Mesendoderm (in vitro differentiated cells): ENCODE measurements around the gene C9orf50.

ENCODE experiments used
- DNase-seq: peaks from one replicate; pipeline ENCODE4 v3.0.0; 2013
- H2AK5ac ChIP-seq: 2 replicates; pipeline ENCODE4 v1.6.1; 2013; ENCODE audit warnings: low read length, inconsistent platforms
- H2BK120ac ChIP-seq: 2 replicates; pipeline ENCODE4 v1.6.1; 2013; ENCODE audit warnings: low read depth, mild to moderate bottlenecking, low read length, moderate library complexity, mixed read lengths
- H2BK15ac ChIP-seq: replicated peaks from 2 replicates; pipeline ENCODE4 v1.6.1; 2013; ENCODE audit warnings: low read depth, mild to moderate bottlenecking, moderate library complexity
- H2BK5ac ChIP-seq: 2 replicates; pipeline ENCODE4 v1.6.1; 2013; ENCODE audit warnings: low read length, inconsistent platforms
- H3K18ac ChIP-seq: 2 replicates; pipeline ENCODE4 v1.6.1; 2013; ENCODE audit warnings: mild to moderate bottlenecking, low read length, mixed read lengths
- H3K23ac ChIP-seq: one replicate; pipeline ENCODE4 v1.6.1; 2013; ENCODE audit warnings: low read length
- H3K27ac ChIP-seq: 2 replicates; pipeline ENCODE4 v1.5.1; 2013; ENCODE audit warnings: low read depth, mild to moderate bottlenecking, inconsistent platforms, low read length, moderate library complexity
- H3K27me3 ChIP-seq: 2 replicates; pipeline ENCODE4 v1.6.1; 2013; ENCODE audit warnings: low read length, control low read depth, mild to moderate bottlenecking, inconsistent platforms; ENCODE audit not compliant: insufficient read depth, poor library complexity
- H3K36me3 ChIP-seq: 2 replicates; pipeline ENCODE4 v1.6.1; 2013; ENCODE audit warnings: low read length, inconsistent platforms; ENCODE audit not compliant: control insufficient read depth, insufficient read depth
- H3K4ac ChIP-seq: one replicate; pipeline ENCODE4 v1.6.1; 2013; ENCODE audit warnings: low read depth, mild to moderate bottlenecking, low read length, moderate library complexity
- H3K4me1 ChIP-seq: 2 replicates; pipeline ENCODE4 v1.6.1; 2013; ENCODE audit warnings: low read depth, low read length, inconsistent platforms; ENCODE audit not compliant: control insufficient read depth
- H3K4me2 ChIP-seq: 2 replicates; pipeline ENCODE4 v1.6.1; 2013; ENCODE audit warnings: low read length
- H3K4me3 ChIP-seq: 2 replicates; pipeline ENCODE4 v1.5.1; 2013; ENCODE audit warnings: mild to moderate bottlenecking, low read length
- H3K56ac ChIP-seq: one replicate; pipeline ENCODE4 v1.6.1; 2013; ENCODE audit warnings: low read length
- H3K79me1 ChIP-seq: 2 replicates; pipeline ENCODE4 v1.6.1; 2013; ENCODE audit warnings: low read length, inconsistent platforms
- H3K79me2 ChIP-seq: 2 replicates; pipeline ENCODE4 v1.6.1; 2013; ENCODE audit warnings: mild to moderate bottlenecking, low read length; ENCODE audit not compliant: control insufficient read depth, insufficient read depth
- H3K9ac ChIP-seq: 2 replicates; pipeline ENCODE4 v1.6.1; 2013; ENCODE audit warnings: low read length, inconsistent platforms
- H4K5ac ChIP-seq: one replicate; pipeline ENCODE4 v1.6.1; 2013; ENCODE audit warnings: low read length
- H4K8ac ChIP-seq: one replicate; pipeline ENCODE4 v1.6.1; 2013; ENCODE audit warnings: low read depth, mild to moderate bottlenecking, control low read depth, low read length, moderate library complexity
- whole genome bisulfite sequencing: extraction: QIAGEN DNeasy Blood & Tissue Kit; methylation state at CpG from one replicate; pipeline ENCODE4 v1.1.7; 2013; ENCODE audit warnings: low lambda C conversion rate, missing lambda C conversion rate; ENCODE audit not compliant: insufficient coverage; ENCODE audit errors: extremely low coverage; 5-methylcytosine and 5-hydroxymethylcytosine counted together

The C9orf50 gene

DNA sequence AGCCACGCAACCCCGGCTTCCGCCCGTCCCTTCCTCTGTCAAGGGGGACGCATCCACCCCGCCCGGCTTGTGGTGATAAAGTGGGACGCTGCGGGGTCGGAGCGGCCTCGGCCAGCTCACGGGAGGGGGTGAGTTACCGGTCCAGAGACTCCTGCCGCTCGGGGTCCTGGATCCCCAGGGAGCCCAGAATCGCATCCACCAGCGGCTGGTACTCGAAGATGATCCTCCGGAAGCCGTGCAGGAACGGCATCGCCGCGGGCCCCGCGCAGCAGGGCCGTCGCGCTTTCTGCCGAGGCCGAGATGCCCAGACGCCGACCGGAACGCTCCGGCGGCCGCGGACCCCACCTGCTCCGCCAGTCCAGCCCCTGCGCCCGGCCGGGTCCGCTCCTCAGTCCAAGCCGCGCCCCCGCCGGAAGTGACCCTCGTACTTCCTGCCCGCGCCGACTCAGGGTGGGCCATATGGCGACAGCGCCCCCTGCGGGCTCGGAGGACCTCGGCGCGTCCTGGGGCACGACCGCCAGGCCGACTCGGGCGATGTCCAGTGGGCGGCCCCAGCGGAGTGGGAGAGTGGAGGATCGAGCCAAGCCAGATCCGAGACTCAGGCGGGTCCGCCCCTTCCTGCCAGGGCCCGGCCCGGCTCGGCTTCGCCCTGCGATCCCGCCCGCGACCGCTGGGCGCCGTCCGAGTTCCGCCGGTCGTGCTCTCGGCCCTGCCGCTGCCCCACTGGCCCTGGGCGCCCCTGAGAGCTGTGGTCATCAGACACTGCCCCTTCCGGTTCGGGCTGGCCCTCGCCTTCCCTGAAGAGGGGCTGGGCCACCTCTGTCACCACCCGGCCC is 21.1 kb upstream of the C9orf50 start, which contains the start of gene ASB6:
Gene ASB6 (minus strand): TSS at position 402 of the 836 bp plus-strand sequence. CDS start 152 bp downstream, at position 250.
- peak within 1 kb of the TSS; percentile 93 for H3K4me3 ChIP-seq
- H3K4ac ChIP-seq, result no peak within 1 kb of the TSS
- H3K18ac ChIP-seq, result no peak within 1 kb of the TSS
- H2BK120ac ChIP-seq, result no peak within 1 kb of the TSS
- H2AK5ac ChIP-seq, result no peak within 1 kb of the TSS
- H2BK15ac ChIP-seq, result no peak within 1 kb of the TSS
- H3K9ac ChIP-seq, result peak within 1 kb of the TSS; percentile 89
- H3K36me3 ChIP-seq, result peaks cover 6% of the 10 kb centered on the region
- no peak within 1 kb of the TSS for H3K23ac ChIP-seq
- H3K56ac ChIP-seq, result peak within 1 kb of the TSS; percentile 92
- H4K5ac ChIP-seq, result no peak within 1 kb of the TSS
- H2BK5ac ChIP-seq, result no peak within 1 kb of the TSS
- no peaks in the 10 kb centered on the region for H3K27me3 ChIP-seq
- peaks cover 13% of the 10 kb centered on the region for H3K79me2 ChIP-seq
- H3K4me2 ChIP-seq, result peak within 1 kb of the TSS; percentile 88
- H4K8ac ChIP-seq, result no peak within 1 kb of the TSS
- H3K27ac ChIP-seq, result no peak within 1 kb of the TSS
- peaks cover 13% of the 10 kb centered on the region for H3K79me1 ChIP-seq
- peaks cover 3% of the 10 kb centered on the region for H3K4me1 ChIP-seq
- WGBS, result no CpG with 5 or more reads among the region's 93 CpGs
- DNase-seq, result peak; percentile 98

DNA sequence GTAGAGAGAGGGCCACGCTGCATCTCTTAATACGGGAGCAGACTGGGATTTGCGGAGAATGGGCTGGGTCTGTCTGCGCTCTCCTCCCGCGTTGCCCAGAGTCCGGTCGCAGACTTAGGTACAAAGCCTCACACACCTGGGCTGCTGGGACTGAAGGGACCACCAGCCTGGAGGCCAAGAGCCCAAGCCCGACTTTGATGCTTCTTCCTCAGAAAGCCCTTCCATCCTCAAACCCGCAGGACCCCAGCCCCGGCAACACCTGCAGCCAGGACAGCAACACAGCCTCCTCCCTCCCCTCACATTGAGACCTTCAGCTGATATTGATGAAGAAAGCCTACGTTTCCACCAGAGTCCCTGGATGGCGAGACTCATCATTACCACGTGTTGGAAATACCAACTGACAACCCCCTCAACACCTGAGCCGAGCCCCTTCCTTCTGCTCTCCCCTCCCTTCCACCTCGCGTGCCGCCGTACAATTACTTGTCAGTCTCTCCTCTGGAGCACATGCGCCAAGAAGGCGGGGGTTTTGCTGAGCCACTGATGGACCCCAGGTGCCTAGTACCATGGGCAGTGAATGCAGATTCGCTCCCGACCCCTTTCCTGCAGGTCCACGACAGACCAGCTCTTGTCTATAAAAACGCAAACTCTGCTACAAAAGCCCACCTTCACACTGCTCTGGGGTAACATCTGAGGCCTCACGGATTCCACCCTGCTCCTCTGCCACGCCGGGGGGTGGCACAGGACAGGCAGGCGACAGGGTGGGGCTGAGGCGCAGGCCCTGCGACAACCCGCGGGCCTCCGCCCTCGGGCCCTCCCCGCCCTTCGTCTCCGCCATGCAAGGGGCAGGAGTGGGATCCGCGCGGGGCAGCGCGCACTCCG is 20.2 kb upstream of the C9orf50 start:
- Histone ChIP-seq H3K36me3 (peaks cover 6% of the 10 kb centered on the region), H2AK5ac (no peak overlapping the region), H4K5ac (no peak overlapping the region), H2BK5ac (no peak overlapping the region), H3K4ac (no peak overlapping the region), H3K4me1 (peaks cover 3% of the 10 kb centered on the region), H3K18ac (no peak overlapping the region), H3K4me2 (peak overlapping the region; percentile 88), H3K27ac (no peak overlapping the region), H3K27me3 (no peaks in the 10 kb centered on the region), H4K8ac (no peak overlapping the region), H2BK15ac (no peak overlapping the region), H3K23ac (no peak overlapping the region), H3K79me1 (peaks cover 13% of the 10 kb centered on the region), H2BK120ac (no peak overlapping the region), H3K9ac (peak overlapping the region; percentile 89), H3K4me3 (peak overlapping the region; percentile 93), H3K56ac (peak overlapping the region; percentile 92), H3K79me2 (peaks cover 13% of the 10 kb centered on the region)
- no CpG with 5 or more reads among the region's 44 CpGs for WGBS
- DNase-seq, result no peak

DNA sequence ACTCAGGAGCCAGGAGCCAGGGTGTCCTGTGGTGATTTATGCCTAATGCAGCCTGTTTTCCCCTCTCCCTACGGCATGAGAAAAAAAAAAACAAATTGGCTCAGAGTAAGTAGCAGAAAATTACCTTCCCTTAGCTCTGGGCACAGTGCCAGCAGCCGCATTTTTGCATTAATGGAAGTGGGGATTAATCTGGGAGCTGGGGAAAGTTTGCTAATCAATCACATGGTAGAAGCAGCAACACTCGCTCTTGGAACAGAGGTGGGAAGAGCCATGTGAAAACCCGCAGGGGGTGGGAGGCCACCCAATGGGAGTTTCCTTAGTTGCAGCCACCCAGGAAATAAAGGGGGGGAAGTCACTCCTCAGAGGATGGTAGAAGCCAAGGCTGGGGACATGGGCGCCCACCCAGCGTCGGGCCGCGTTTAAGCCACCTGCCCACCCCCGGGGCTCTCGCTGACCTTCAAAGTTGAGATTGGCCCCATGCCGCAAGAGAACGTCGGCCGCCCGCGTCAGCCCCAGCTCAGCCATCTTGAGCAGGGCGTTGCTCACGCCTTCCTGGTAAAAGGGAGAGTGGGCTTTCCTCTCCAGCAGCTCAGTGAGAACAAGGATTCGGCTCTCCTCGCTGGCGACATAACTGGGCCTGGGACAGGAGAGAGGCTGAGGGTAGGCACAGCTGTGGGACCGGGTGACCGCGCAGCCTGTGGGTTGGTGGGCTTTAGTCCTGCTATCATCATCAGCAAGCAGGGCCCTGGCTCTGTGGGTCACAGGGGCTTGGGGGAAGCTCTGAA is 19.4 kb upstream of the C9orf50 start:
- no peak overlapping the region for H2BK120ac ChIP-seq
- no peak overlapping the region for H4K5ac ChIP-seq
- H3K36me3 ChIP-seq, result peaks cover 9% of the 10 kb centered on the region
- H3K4ac ChIP-seq, result no peak overlapping the region
- H3K23ac ChIP-seq, result no peak overlapping the region
- peaks cover 13% of the 10 kb centered on the region for H3K79me1 ChIP-seq
- DNase-seq, result no peak
- peaks cover 3% of the 10 kb centered on the region for H3K4me1 ChIP-seq
- H3K56ac ChIP-seq, result no peak overlapping the region
- H3K27me3 ChIP-seq, result no peaks in the 10 kb centered on the region
- no peak overlapping the region for H3K4me2 ChIP-seq
- no peak overlapping the region for H4K8ac ChIP-seq
- peak overlapping the region; percentile 89 for H3K9ac ChIP-seq
- H2BK5ac ChIP-seq, result no peak overlapping the region
- no peak overlapping the region for H2AK5ac ChIP-seq
- no peak overlapping the region for H3K27ac ChIP-seq
- H3K4me3 ChIP-seq, result no peak overlapping the region
- no peak overlapping the region for H3K18ac ChIP-seq
- WGBS, result no CpG with 5 or more reads among the region's 25 CpGs
- H3K79me2 ChIP-seq, result peaks cover 13% of the 10 kb centered on the region
- H2BK15ac ChIP-seq, result no peak overlapping the region

DNA sequence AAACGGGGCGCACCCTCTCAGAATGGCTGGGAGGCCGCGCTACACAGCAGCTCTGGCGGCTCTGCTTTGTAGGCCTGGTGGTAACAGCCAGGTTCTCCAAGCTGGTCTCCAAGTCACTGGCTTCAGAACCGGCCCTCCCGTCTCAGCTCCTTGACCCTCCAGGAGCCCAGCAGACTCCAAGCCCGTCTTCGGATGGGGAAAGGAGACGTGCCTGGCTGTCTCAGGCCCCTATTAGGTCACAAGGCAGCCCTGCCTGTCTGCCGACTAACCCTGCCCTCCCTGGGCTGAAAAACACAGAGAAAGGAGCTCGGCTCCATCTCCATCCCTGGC is 18.8 kb upstream of the C9orf50 start:
- Histone ChIP-seq H3K56ac (no peak overlapping the region), H3K27ac (no peak overlapping the region), H3K9ac (no peak overlapping the region), H4K8ac (no peak overlapping the region), H3K27me3 (no peaks in the 10 kb centered on the region), H3K23ac (no peak overlapping the region), H3K4ac (no peak overlapping the region), H3K36me3 (peaks cover 12% of the 10 kb centered on the region), H3K79me1 (peaks cover 15% of the 10 kb centered on the region), H3K18ac (no peak overlapping the region), H2BK15ac (no peak overlapping the region), H4K5ac (no peak overlapping the region), H2BK5ac (no peak overlapping the region), H3K79me2 (peaks cover 13% of the 10 kb centered on the region), H3K4me3 (no peak overlapping the region), H2AK5ac (no peak overlapping the region), H2BK120ac (no peak overlapping the region), H3K4me2 (no peak overlapping the region), H3K4me1 (peaks cover 3% of the 10 kb centered on the region)
- no CpG with 5 or more reads among the region's 12 CpGs for WGBS
- DNase-seq, result no peak

DNA sequence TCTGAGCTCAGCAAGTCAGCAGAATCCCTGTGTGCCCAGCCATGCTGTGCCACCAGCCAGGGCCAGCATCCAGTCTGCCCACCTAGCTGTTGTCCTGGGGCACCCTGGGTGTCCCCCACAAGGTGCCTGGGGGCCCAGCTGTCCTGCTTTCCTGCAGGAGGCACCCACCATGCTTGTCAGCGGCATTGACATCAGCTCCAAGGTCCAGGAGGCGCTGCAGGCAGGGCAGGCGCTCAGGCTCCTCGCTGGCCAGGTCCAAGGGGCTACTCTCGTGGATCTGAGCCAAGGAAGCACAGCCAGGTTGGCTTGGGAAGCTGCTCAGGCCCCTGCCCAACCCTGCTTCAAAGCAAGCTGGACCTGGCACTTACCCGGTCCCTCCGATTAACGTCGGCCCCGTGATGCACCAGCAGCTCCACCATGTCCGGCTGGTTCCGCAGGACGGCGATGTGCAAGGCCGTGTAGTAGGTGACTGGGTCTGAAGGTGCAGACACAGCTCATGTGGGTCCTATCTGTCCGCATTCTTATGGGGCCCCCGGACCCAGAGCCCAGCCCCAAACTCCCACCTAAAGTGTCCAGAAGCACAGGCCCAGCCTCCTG is 18.2 kb upstream of the C9orf50 start:
- H3K23ac ChIP-seq, result no peak overlapping the region
- no peak overlapping the region for H4K8ac ChIP-seq
- no CpG with 5 or more reads among the region's 17 CpGs for WGBS
- no peak overlapping the region for H3K4ac ChIP-seq
- no peak overlapping the region for H2BK15ac ChIP-seq
- H2BK5ac ChIP-seq, result no peak overlapping the region
- peaks cover 3% of the 10 kb centered on the region for H3K4me1 ChIP-seq
- no peaks in the 10 kb centered on the region for H3K27me3 ChIP-seq
- DNase-seq, result no peak
- no peak overlapping the region for H3K4me3 ChIP-seq
- no peak overlapping the region for H3K56ac ChIP-seq
- H2AK5ac ChIP-seq, result no peak overlapping the region
- H2BK120ac ChIP-seq, result no peak overlapping the region
- H3K36me3 ChIP-seq, result peaks cover 13% of the 10 kb centered on the region
- no peak overlapping the region for H3K18ac ChIP-seq
- H3K79me1 ChIP-seq, result peaks cover 15% of the 10 kb centered on the region
- no peak overlapping the region for H3K27ac ChIP-seq
- H4K5ac ChIP-seq, result no peak overlapping the region
- H3K9ac ChIP-seq, result no peak overlapping the region
- H3K79me2 ChIP-seq, result peaks cover 13% of the 10 kb centered on the region
- no peak overlapping the region for H3K4me2 ChIP-seq
